Mammary epithelial cell (primary cell): ENCODE measurements around the gene NISCH.

Experiments used
- EZH2 ChIP-seq: IDR thresholded peaks from 2 replicates; pipeline ENCODE4 v1.6.1; 2012; ENCODE audit warnings: low read length, inconsistent platforms, borderline replicate concordance
- TF ChIP-seq, protein P1 (sequence below), 2 donors: IDR thresholded peaks in 1 of 2; conservative IDR thresholded peaks in 1 of 2; 2 replicates each; pipeline ENCODE4 v1.5.1; 2011 to 2012; ENCODE audit warnings: inconsistent platforms in 2 of 2, low read length in 2 of 2, mild to moderate bottlenecking in 2 of 2, control low read depth in 1 of 2, low read depth in 1 of 2; ENCODE audit not compliant: insufficient read depth in 1 of 2; ENCODE audit errors: extremely low read depth in 1 of 2

GRCh38 chr3:52443268-52443610 lies 12.2 kb upstream of the NISCH start:
- TF ChIP-seq, protein P1, sequence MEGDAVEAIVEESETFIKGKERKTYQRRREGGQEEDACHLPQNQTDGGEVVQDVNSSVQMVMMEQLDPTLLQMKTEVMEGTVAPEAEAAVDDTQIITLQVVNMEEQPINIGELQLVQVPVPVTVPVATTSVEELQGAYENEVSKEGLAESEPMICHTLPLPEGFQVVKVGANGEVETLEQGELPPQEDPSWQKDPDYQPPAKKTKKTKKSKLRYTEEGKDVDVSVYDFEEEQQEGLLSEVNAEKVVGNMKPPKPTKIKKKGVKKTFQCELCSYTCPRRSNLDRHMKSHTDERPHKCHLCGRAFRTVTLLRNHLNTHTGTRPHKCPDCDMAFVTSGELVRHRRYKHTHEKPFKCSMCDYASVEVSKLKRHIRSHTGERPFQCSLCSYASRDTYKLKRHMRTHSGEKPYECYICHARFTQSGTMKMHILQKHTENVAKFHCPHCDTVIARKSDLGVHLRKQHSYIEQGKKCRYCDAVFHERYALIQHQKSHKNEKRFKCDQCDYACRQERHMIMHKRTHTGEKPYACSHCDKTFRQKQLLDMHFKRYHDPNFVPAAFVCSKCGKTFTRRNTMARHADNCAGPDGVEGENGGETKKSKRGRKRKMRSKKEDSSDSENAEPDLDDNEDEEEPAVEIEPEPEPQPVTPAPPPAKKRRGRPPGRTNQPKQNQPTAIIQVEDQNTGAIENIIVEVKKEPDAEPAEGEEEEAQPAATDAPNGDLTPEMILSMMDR (conservative IDR thresholded peaks at IDR 0.05 in 1 of 2, IDR thresholded peaks at IDR 0.05 in 1 of 2; ENCODE audit: extremely low read depth in 1 of 2, insufficient read depth in 1 of 2, low read depth in 1 of 2, low read length in 2 of 2) = no peak
- no peak for TF ChIP-seq EZH2
